ENCODE results near the gene XIST.

DNA sequence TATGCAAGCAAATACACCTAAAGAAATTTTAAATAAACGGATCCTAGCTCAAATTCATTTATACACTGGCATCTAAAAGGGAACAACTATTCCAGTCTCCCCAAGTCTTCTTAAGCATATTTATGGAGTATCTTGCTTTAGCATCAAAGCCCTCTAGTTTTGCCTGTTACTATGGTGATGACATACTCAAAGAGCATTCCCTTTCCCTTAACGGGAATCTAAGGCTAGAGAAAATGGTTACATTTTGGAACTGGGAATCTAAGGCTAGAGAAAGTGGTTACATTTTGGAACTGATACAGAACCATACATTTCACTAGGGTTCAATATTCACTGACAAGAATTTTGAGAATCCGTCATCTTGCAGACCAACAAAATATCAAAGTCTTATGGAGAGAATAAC is 18.3 kb downstream of the XIST start:
- TF ChIP-seq, protein P1, sequence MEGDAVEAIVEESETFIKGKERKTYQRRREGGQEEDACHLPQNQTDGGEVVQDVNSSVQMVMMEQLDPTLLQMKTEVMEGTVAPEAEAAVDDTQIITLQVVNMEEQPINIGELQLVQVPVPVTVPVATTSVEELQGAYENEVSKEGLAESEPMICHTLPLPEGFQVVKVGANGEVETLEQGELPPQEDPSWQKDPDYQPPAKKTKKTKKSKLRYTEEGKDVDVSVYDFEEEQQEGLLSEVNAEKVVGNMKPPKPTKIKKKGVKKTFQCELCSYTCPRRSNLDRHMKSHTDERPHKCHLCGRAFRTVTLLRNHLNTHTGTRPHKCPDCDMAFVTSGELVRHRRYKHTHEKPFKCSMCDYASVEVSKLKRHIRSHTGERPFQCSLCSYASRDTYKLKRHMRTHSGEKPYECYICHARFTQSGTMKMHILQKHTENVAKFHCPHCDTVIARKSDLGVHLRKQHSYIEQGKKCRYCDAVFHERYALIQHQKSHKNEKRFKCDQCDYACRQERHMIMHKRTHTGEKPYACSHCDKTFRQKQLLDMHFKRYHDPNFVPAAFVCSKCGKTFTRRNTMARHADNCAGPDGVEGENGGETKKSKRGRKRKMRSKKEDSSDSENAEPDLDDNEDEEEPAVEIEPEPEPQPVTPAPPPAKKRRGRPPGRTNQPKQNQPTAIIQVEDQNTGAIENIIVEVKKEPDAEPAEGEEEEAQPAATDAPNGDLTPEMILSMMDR (IDR thresholded peaks at IDR 0.05), result no peak
- TF ChIP-seq POLR2A (IDR thresholded peaks at IDR 0.05), result no peak

Data from esophagus squamous epithelium (tissue), 4 donors.